H9 (cell line): ENCODE data around the gene ALDH1A2. TPM values are rescaled to one million over a fixed set of nuclear protein-coding genes. Genes with fewer than 3 reads are reported as not detected.

ENCODE experiments used
- DNase-seq: peaks from one replicate; pipeline ENCODE4 v3.0.0-alpha.2; 2017
- H2AFZ ChIP-seq: one replicate; pipeline ENCODE4 v1.6.1; 2013; ENCODE audit warnings: mild to moderate bottlenecking, low read length, control low read depth, moderate library complexity
- H2AK5ac ChIP-seq: 2 replicates; pipeline ENCODE4 v1.6.1; 2013; ENCODE audit warnings: low read length, control low read depth, mixed read lengths; ENCODE audit not compliant: insufficient read length
- H2BK120ac ChIP-seq: one replicate; pipeline ENCODE4 v1.6.1; 2013; ENCODE audit warnings: low read depth, mild to moderate bottlenecking, low read length, control low read depth, inconsistent platforms; ENCODE audit not compliant: poor library complexity, severe bottlenecking
- H2BK12ac ChIP-seq: 2 replicates; pipeline ENCODE4 v1.6.1; 2013; ENCODE audit warnings: low read length, control low read depth, mixed read lengths, low read depth; ENCODE audit not compliant: insufficient read length
- H2BK15ac ChIP-seq: 2 replicates; pipeline ENCODE4 v1.6.1; 2013; ENCODE audit warnings: low read depth, low read length, control low read depth
- H2BK20ac ChIP-seq: one replicate; pipeline ENCODE4 v1.6.1; 2013; ENCODE audit warnings: low read depth, mild to moderate bottlenecking, low read length, control low read depth, inconsistent platforms; ENCODE audit not compliant: poor library complexity, severe bottlenecking
- H2BK5ac ChIP-seq: 2 replicates; pipeline ENCODE4 v1.6.1; 2013; ENCODE audit warnings: low read length, control low read depth, mixed read lengths; ENCODE audit not compliant: insufficient read length
- H3K14ac ChIP-seq: 2 replicates; pipeline ENCODE4 v1.6.1; 2013; ENCODE audit warnings: low read length, control low read depth; ENCODE audit not compliant: insufficient read depth
- H3K18ac ChIP-seq: 2 replicates; pipeline ENCODE4 v1.6.1; 2013; ENCODE audit warnings: low read depth, mild to moderate bottlenecking, mixed read lengths, low read length, control low read depth; ENCODE audit not compliant: insufficient read length
- H3K23ac ChIP-seq: 2 replicates; pipeline ENCODE4 v1.6.1; 2013; ENCODE audit warnings: low read length, control low read depth, mixed read lengths, low read depth; ENCODE audit not compliant: insufficient read length
- H3K23me2 ChIP-seq: 2 replicates; pipeline ENCODE4 v1.6.1; 2013; ENCODE audit warnings: low read depth, mild to moderate bottlenecking, mixed read lengths, low read length, control low read depth; ENCODE audit not compliant: insufficient read length, poor library complexity, severe bottlenecking
- H3K27ac ChIP-seq: 2 replicates; pipeline ENCODE4 v1.5.1; 2013; ENCODE audit warnings: low read length, control low read depth, mixed read lengths, low read depth; ENCODE audit not compliant: insufficient read length
- H3K27me3 ChIP-seq: 2 replicates; pipeline ENCODE4 v1.6.1; 2013; ENCODE audit warnings: low read length, control low read depth, inconsistent platforms; ENCODE audit not compliant: insufficient read depth
- H3K4ac ChIP-seq: 2 replicates; pipeline ENCODE4 v1.6.1; 2013; ENCODE audit warnings: low read depth, mild to moderate bottlenecking, control low read depth, inconsistent platforms, low read length, moderate library complexity
- H3K4me1 ChIP-seq: 2 replicates; pipeline ENCODE4 v1.6.1; 2013; ENCODE audit warnings: low read length, control low read depth, inconsistent platforms; ENCODE audit not compliant: insufficient read depth
- H3K4me2 ChIP-seq: 2 replicates; pipeline ENCODE4 v1.6.1; 2013; ENCODE audit warnings: low read length, control low read depth, mixed read lengths; ENCODE audit not compliant: insufficient read length, insufficient read depth
- H3K56ac ChIP-seq: 2 replicates; pipeline ENCODE4 v1.6.1; 2013; ENCODE audit warnings: low read depth, mild to moderate bottlenecking, mixed read lengths, low read length, control low read depth; ENCODE audit not compliant: insufficient read length
- H3K79me1 ChIP-seq: 2 replicates; pipeline ENCODE4 v1.6.1; 2013; ENCODE audit warnings: low read depth, mild to moderate bottlenecking, moderate library complexity, low read length, control low read depth, inconsistent platforms; ENCODE audit not compliant: insufficient read depth, poor library complexity, severe bottlenecking
- H3K79me2 ChIP-seq: 2 replicates; pipeline ENCODE4 v1.6.1; 2013; ENCODE audit warnings: low read length, control low read depth, inconsistent platforms; ENCODE audit not compliant: insufficient read depth
- H3K9ac ChIP-seq: 2 replicates; pipeline ENCODE4 v1.6.1; 2013; ENCODE audit warnings: low read length, control low read depth, mixed read lengths; ENCODE audit not compliant: insufficient read length; ENCODE audit errors: extremely low read depth
- H3K9me3 ChIP-seq: one replicate; pipeline ENCODE4 v1.6.1; 2013; ENCODE audit warnings: low read depth, low read length, inconsistent platforms; ENCODE audit not compliant: control insufficient read depth
- H3T11ph ChIP-seq: one replicate; pipeline ENCODE4 v1.6.1; 2013; ENCODE audit warnings: mild to moderate bottlenecking, low read length, control low read depth, inconsistent platforms
- H4K20me1 ChIP-seq: one replicate; pipeline ENCODE4 v1.6.1; 2013; ENCODE audit not compliant: control insufficient read depth, insufficient read length, insufficient read depth
- H4K5ac ChIP-seq: 2 replicates; pipeline ENCODE4 v1.6.1; 2013; ENCODE audit warnings: low read depth, mild to moderate bottlenecking, mixed read lengths, low read length, control low read depth; ENCODE audit not compliant: insufficient read length
- H4K8ac ChIP-seq: replicated peaks from 2 replicates; pipeline ENCODE4 v1.6.1; 2013; ENCODE audit warnings: low read length, control low read depth, mixed read lengths, low read depth; ENCODE audit not compliant: insufficient read length
- H4K91ac ChIP-seq: 2 replicates; pipeline ENCODE4 v1.6.1; 2013; ENCODE audit warnings: low read depth, mild to moderate bottlenecking, moderate library complexity, mixed read lengths, low read length, control low read depth; ENCODE audit not compliant: insufficient read length
- H3K27ac Mint-ChIP-seq, 3 experiments: 2 replicates in 2 of 3; 3 replicates in 1 of 3; pipeline ENCODE4 v1.8.0; 2020 to 2021; ENCODE audit warnings: mixed read lengths in 3 of 3, mild to moderate bottlenecking in 1 of 3, moderate library complexity in 1 of 3
- H3K27me3 Mint-ChIP-seq: 2 replicates; pipeline ENCODE4 v1.8.0; 2021; ENCODE audit warnings: low read depth, mild to moderate bottlenecking, moderate library complexity, mixed read lengths
- H3K36me3 Mint-ChIP-seq, 3 experiments: 2 replicates in 2 of 3; 3 replicates in 1 of 3; pipeline ENCODE4 v1.8.0; 2020 to 2021; ENCODE audit warnings: low read depth in 3 of 3, mixed read lengths in 3 of 3; ENCODE audit not compliant: insufficient read depth in 1 of 3
- H3K4me1 Mint-ChIP-seq, 2 experiments: 2 replicates each; pipeline ENCODE4 v1.8.0; 2020; ENCODE audit warnings: mixed read lengths in 2 of 2
- H3K4me3 Mint-ChIP-seq, 2 experiments: 2 replicates in 1 of 2; 3 replicates in 1 of 2; pipeline ENCODE4 v1.8.0; 2020 to 2021; ENCODE audit warnings: mild to moderate bottlenecking in 2 of 2, mixed read lengths in 2 of 2, moderate library complexity in 1 of 2
- H3K9me3 Mint-ChIP-seq, 2 experiments: 2 replicates in 1 of 2; 3 replicates in 1 of 2; pipeline ENCODE4 v1.8.0; 2020; ENCODE audit warnings: mild to moderate bottlenecking in 2 of 2, mixed read lengths in 2 of 2, moderate library complexity in 1 of 2
- WGBS: extraction: QIAGEN DNeasy Blood & Tissue Kit; methylation state at CpG from one replicate; pipeline ENCODE4 v1.1.7; 2013; ENCODE audit warnings: missing lambda C conversion rate, low lambda C conversion rate, mixed read lengths; ENCODE audit not compliant: insufficient read length; ENCODE audit errors: extremely low coverage; 5-methylcytosine and 5-hydroxymethylcytosine counted together
- total RNA-seq: library from RNA; stranded (reverse); gene quantifications from 2 replicates; pipeline ENCODE4 v1.2.1, GENCODE V29; 2021
- TF ChIP-seq, protein P1 (sequence below): fragments of 200-600 bp; sonication (generic); conservative IDR thresholded peaks from 3 replicates; pipeline ENCODE4 v1.8.0; 2021; ENCODE audit warnings: antibody characterized with exemption, mild to moderate bottlenecking

The ALDH1A2 gene
- total RNA-seq, 1 experiment from 2014 or later = 0.72 TPM

DNA sequence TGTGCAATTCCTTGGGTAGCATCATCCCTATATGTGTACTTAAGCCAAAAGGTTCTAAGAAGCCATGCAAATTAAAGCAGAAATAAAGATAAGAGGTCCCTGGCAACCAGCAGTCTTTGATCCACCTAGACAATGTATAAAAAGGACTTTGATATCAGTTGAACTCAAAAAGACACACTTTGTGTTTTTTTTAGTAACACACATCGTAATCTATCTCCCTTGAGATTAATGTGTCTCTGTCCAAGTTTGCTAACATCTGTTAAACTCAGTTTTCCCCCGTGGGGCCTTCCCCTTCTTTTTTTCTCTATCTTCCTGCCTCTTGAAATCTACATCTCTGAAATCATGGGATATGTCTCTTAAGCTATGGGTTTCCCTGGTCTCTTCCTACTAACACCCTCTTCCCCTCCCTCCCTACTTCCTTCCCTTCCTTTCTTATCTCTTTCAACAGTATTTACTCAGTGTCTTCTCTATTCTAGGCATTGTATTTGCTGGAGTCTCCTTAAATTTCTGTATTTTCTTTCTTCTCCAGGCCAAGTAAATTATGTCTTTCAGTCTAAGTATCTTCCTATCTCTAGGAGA is 27.7 kb downstream of the ALDH1A2 start:
- TF ChIP-seq, protein P1, sequence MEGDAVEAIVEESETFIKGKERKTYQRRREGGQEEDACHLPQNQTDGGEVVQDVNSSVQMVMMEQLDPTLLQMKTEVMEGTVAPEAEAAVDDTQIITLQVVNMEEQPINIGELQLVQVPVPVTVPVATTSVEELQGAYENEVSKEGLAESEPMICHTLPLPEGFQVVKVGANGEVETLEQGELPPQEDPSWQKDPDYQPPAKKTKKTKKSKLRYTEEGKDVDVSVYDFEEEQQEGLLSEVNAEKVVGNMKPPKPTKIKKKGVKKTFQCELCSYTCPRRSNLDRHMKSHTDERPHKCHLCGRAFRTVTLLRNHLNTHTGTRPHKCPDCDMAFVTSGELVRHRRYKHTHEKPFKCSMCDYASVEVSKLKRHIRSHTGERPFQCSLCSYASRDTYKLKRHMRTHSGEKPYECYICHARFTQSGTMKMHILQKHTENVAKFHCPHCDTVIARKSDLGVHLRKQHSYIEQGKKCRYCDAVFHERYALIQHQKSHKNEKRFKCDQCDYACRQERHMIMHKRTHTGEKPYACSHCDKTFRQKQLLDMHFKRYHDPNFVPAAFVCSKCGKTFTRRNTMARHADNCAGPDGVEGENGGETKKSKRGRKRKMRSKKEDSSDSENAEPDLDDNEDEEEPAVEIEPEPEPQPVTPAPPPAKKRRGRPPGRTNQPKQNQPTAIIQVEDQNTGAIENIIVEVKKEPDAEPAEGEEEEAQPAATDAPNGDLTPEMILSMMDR = no peak
- no CpG with 5 or more reads among the region's 2 CpGs for WGBS
- Mint-ChIP-seq H3K4me1 (peaks cover 5 to 8% of the 10 kb centered on the region in 2 experiments), H3K9me3 (no peaks in the 10 kb centered on the region), H3K36me3 (no peaks in the 10 kb centered on the region), H3K27ac (no peak overlapping the region), H3K27me3 (peaks cover 8% of the 10 kb centered on the region), H3K4me3 (no peak overlapping the region)
- DNase-seq = no peak
- Histone ChIP-seq H4K20me1 (no peaks in the 10 kb centered on the region), H3K4ac (no peak overlapping the region), H2AFZ (no peak overlapping the region), H3T11ph (no peak overlapping the region), H3K4me1 (no peaks in the 10 kb centered on the region; the same call in 1 of the 2 replicates), H3K56ac (no peak overlapping the region), H3K23me2 (no peaks in the 10 kb centered on the region), H2AK5ac (no peak overlapping the region), H4K5ac (no peak overlapping the region), H3K14ac (no peak overlapping the region), H3K27me3 (no peaks in the 10 kb centered on the region), H3K9me3 (no peaks in the 10 kb centered on the region), H4K8ac (no peak overlapping the region), H3K23ac (no peak overlapping the region), H3K27ac (no peak overlapping the region), H2BK12ac (no peak overlapping the region), H2BK120ac (no peak overlapping the region), H2BK20ac (no peak overlapping the region), H3K79me1 (no peaks in the 10 kb centered on the region), H2BK15ac (no peak overlapping the region), H2BK5ac (no peak overlapping the region), H3K4me2 (no peak overlapping the region), H3K79me2 (no peaks in the 10 kb centered on the region), H3K9ac (no peak overlapping the region), H4K91ac (no peak overlapping the region), H3K18ac (no peak overlapping the region)
